ENCODE results near the gene RMDN2. TPM values are rescaled to one million over a fixed set of nuclear protein-coding genes. Genes with fewer than 3 reads are reported as not detected.

The RMDN2 gene
- total RNA-seq, 4 donors from 2014 or later, result 3.7 to 10.5 (median 4.2) TPM

DNA sequence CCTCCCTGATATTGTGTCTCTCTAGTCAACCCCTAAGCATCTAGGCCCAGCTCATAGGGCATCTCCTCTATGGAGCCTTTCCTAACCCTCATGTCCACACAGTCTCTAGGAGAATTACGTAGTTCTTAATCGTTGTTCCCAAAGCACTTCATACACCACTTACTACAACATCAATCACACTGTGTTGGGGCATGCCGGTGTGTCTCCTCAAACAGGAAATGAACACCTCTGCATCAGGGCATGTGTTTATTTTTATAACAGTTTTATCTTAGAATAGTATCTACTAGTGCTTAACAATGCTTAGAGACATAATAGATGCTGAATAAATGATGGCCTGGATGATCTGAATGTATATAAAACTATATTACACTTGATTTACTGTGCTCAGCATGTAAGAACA lies 131.1 kb downstream of the RMDN2 start:
- TF ChIP-seq, protein P1, sequence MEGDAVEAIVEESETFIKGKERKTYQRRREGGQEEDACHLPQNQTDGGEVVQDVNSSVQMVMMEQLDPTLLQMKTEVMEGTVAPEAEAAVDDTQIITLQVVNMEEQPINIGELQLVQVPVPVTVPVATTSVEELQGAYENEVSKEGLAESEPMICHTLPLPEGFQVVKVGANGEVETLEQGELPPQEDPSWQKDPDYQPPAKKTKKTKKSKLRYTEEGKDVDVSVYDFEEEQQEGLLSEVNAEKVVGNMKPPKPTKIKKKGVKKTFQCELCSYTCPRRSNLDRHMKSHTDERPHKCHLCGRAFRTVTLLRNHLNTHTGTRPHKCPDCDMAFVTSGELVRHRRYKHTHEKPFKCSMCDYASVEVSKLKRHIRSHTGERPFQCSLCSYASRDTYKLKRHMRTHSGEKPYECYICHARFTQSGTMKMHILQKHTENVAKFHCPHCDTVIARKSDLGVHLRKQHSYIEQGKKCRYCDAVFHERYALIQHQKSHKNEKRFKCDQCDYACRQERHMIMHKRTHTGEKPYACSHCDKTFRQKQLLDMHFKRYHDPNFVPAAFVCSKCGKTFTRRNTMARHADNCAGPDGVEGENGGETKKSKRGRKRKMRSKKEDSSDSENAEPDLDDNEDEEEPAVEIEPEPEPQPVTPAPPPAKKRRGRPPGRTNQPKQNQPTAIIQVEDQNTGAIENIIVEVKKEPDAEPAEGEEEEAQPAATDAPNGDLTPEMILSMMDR (IDR thresholded peaks at IDR 0.05), result no peak
- no peak for TF ChIP-seq POLR2A (IDR thresholded peaks at IDR 0.05)
- intact Hi-C loops (cut with DNase I; ENCODE audit: low total_unique reads), result no loop called here
- WGBS, 2 donors, result 56 to 65% methylated on average over 3 of the region's 3 CpGs
- H3K4me3 ChIP-seq (ENCODE audit: low read depth, poor library complexity, severe bottlenecking), result no peak overlapping the region
- DNase-seq (ENCODE audit: low spot score in 2 of 2), result no peak

DNA sequence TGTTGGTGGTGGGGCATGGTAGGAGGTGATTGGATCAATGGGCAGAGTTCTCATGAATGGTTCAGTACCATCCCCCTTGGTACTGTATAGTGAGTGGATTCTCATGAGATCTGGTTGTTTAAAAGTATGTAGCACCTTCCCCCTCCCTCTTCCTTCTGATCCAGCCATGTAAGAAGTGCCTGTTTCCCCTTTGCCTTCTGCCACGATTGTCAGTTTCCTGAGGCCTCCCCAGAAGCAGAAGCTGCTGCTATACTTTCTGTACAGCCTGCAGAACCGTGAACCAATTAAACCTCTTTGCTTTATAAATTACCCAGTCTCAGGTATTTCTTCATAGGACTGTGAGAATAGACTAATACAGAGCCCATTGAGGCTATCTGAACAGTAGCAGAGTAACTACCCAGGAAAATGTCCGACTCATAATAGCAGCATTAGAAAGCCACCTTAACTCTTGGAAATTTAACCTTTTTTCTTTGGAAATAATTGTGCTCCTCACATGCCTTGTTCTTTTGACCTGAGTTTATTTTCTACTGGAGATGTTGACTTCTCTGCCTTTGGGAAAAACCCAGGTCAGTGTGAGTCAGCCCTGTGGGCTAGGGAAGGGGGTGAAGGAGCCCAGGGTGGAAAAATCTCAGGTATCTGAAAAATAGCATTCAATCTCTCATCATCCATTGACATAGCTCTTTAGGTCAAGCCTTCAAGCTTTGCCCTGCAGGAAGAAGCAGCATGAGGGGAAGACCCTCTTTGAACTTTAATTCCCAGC lies 132.7 kb downstream of the RMDN2 start:
- TF ChIP-seq, protein P1 (IDR thresholded peaks at IDR 0.05), result no peak
- no peak for TF ChIP-seq POLR2A (IDR thresholded peaks at IDR 0.05)
- DNase-seq (ENCODE audit: low spot score in 2 of 2), result no peak
- H3K4me3 ChIP-seq (ENCODE audit: low read depth, poor library complexity, severe bottlenecking), result no peak overlapping the region
- intact Hi-C loops (cut with DNase I; ENCODE audit: low total_unique reads), result no loop called here
- WGBS, 2 donors, result 66 to 75% methylated on average over 3 of the region's 3 CpGs

DNA sequence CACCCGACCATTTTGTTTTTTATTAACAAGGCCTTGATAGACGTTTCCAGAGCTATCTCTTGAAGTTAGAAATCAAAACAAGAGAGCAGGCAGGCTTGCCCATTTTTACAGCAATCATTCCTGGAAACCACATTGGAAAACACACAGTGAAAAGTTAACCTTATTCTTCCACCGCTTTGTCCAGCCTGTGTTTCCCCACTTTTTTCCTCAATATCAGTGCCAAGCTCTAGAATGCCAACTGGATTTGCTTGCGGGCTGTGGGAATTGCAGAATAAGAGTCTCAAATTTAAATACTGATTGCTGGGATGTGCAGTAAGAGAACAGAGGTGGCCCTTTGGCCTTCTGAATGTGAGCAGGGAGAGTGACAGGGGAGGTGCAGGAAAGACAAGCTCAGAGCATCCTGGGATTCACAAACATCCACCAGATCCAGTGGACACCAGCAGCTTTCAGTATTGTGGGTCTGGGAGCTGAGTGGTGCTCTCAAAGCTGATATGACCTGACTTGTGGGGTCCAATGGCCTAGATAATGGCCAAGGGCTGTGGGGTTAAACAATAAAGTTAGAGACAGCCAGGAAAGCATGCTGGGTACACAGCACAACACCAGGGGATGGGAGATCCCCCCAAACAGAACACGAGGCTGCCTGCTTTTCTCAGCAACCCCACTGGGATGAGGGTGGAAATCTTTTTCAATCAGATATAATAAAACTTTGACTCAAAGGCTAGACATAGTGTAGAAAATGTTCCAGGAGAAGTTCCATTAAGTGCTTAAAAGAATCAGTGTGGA lies 135.3 kb downstream of the RMDN2 start:
- no peak for DNase-seq (ENCODE audit: low spot score in 2 of 2)
- no peak for TF ChIP-seq POLR2A (IDR thresholded peaks at IDR 0.05)
- TF ChIP-seq, protein P1 (IDR thresholded peaks at IDR 0.05), result no peak
- 71 to 74% methylated on average over 5 of the region's 5 CpGs for WGBS, 2 donors
- H3K4me3 ChIP-seq (ENCODE audit: low read depth, poor library complexity, severe bottlenecking), result no peak overlapping the region
- intact Hi-C loops (cut with DNase I; ENCODE audit: low total_unique reads), result no loop called here

DNA sequence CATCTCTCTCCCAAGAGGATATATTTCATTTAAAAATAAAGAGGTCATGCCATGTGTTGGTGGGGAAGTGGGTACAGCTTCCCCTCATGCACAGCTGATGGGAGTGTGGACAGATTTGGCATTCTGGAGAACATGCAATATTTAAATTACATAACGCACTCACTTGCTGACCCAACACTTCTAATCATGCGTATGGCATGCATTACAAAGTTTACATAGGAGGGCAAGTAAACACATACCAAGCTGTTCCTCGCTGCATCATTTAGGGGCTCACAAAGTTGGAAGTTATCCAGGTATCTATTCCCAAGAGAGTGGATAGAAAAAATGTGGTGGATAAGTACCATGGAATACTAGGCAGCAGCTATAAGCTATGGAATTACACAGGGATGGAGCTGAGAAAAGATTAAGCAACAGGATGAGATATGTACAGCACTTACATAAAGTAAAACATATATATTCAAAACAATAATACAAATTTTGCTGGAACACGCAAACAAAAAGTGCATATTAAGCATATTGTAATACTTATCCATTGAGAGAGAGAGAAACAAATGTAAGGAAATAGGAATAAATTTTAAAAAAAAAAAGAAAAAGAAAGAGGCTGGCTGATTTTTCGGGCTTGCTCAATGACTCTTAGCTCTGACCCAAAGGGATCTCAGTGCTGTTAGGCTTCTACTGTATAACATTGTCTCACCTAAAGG lies 139.9 kb downstream of the RMDN2 start:
- intact Hi-C loops (cut with DNase I; ENCODE audit: low total_unique reads), result no loop called here
- TF ChIP-seq, protein P1 (IDR thresholded peaks at IDR 0.05), result no peak
- TF ChIP-seq POLR2A (IDR thresholded peaks at IDR 0.05), result no peak
- no peak overlapping the region for H3K4me3 ChIP-seq (ENCODE audit: low read depth, poor library complexity, severe bottlenecking)
- no peak for DNase-seq (ENCODE audit: low spot score in 2 of 2)
- WGBS, 2 donors, result 82 to 88% methylated on average over 5 of the region's 5 CpGs

DNA sequence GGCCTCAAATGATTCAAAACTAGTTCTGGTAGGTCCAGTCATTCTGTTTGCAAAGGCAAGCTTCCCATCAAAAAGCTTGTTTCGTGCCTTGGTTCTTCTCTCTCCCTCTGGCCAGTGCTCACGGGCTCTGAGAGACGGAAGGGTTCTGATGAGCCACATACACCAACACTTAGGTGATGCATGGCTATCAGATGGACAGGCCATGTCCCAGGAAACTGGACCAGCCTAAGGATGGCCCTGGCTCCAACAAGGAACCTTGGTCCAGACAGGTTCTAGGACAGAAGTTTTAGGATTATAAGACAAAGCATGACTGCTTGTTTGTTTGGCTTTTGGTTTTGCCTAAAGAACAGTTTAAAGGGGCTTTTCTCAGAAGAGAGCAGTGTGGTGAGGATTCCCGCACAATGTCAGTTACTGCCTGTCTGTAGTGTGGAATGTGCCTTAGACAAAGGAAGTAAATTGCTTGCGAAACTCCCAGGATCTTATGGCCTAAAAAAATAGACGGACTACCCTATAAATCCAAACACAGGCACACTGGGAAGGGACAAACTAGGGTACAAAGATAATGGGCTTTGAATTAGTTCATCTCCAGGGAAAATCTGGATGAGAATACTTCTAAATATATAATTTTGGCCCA lies 140.5 kb downstream of the RMDN2 start:
- H3K4me3 ChIP-seq (ENCODE audit: low read depth, poor library complexity, severe bottlenecking), result no peak overlapping the region
- intact Hi-C loops (cut with DNase I; ENCODE audit: low total_unique reads), result no loop called here
- DNase-seq (ENCODE audit: low spot score in 2 of 2), result no peak
- WGBS, 2 donors, result 86 to 90% methylated on average over 6 of the region's 6 CpGs
- no peak for TF ChIP-seq POLR2A (IDR thresholded peaks at IDR 0.05)
- TF ChIP-seq, protein P1 (IDR thresholded peaks at IDR 0.05), result no peak
